H1 (cell line): ENCODE data around the gene EXD1. TPM values are rescaled to one million over a fixed set of nuclear protein-coding genes. Genes with fewer than 3 reads are reported as not detected.

Experiments used
- CTCF ChIA-PET: fragments of 300-600 bp; sonication (Branson Sonifier 250); formaldehyde crosslinking; loops from one replicate; lab custom pipeline; 2021; ENCODE audit not compliant: partially characterized antibody; lab: Charles Lee
- POLR2A ChIA-PET: fragments of 300-600 bp; sonication (Branson Sonifier 250); formaldehyde crosslinking; loops from one replicate; lab custom pipeline; 2021; ENCODE audit warnings: inconsistent platforms; ENCODE audit not compliant: partially characterized antibody; lab: Charles Lee
- DNase-seq, 2 experiments: peaks; one replicate each; pipeline versions ENCODE4 v3.0.0 to v3.0.0-alpha.2; 2010 to 2022; ENCODE audit warnings: low spot score in 2 of 2, low read depth in 1 of 2, mixed read lengths in 1 of 2
- FAIRE-seq: peaks from 2 replicates; lab custom pipeline; 2011; peaks lifted over from hg19 to GRCh38; lab: Jason Lieb, UNC
- H2AFZ ChIP-seq: 2 replicates; pipeline ENCODE4 v1.8.1; 2012; ENCODE audit warnings: low read length, inconsistent platforms
- H2AK5ac ChIP-seq: 2 replicates; pipeline ENCODE4 v1.6.1; 2013; ENCODE audit warnings: low read depth, low read length
- H2BK120ac ChIP-seq: replicated peaks from 2 replicates; pipeline ENCODE3; 2013; ENCODE audit warnings: low read depth, low read length, inconsistent platforms
- H2BK12ac ChIP-seq: 2 replicates; pipeline ENCODE4 v1.6.1; 2013; ENCODE audit warnings: low read depth, low read length
- H2BK15ac ChIP-seq: 2 replicates; pipeline ENCODE4 v1.6.1; 2013; ENCODE audit warnings: low read length
- H2BK20ac ChIP-seq: 2 replicates; pipeline ENCODE4 v1.6.1; 2013; ENCODE audit warnings: low read length
- H2BK5ac ChIP-seq: 2 replicates; pipeline ENCODE4 v1.6.1; 2013; ENCODE audit warnings: low read depth, low read length
- H3K14ac ChIP-seq: 2 replicates; pipeline ENCODE4 v1.6.1; 2013; ENCODE audit warnings: inconsistent platforms; ENCODE audit not compliant: insufficient read length
- H3K18ac ChIP-seq: 2 replicates; pipeline ENCODE4 v1.6.1; 2013; ENCODE audit warnings: low read length; ENCODE audit errors: extremely low read depth
- H3K23ac ChIP-seq: 2 replicates; pipeline ENCODE4 v1.6.1; 2013; ENCODE audit warnings: inconsistent platforms; ENCODE audit not compliant: insufficient read length
- H3K23me2 ChIP-seq: 2 replicates; pipeline ENCODE4 v1.6.1; 2013; ENCODE audit warnings: low read depth, low read length
- H3K27ac ChIP-seq: 2 replicates; pipeline ENCODE4 v1.6.1; 2011; ENCODE audit warnings: low read depth, low read length, inconsistent platforms
- H3K27me3 ChIP-seq, 4 experiments: replicated peaks in 1 of 4; 1 replicate in 1 of 4; 2 replicates in 3 of 4; pipeline versions ENCODE4 v1.6.1 to v1.8.1; 2011 to 2013; ENCODE audit warnings: low read length in 3 of 4, mild to moderate bottlenecking in 3 of 4, inconsistent platforms in 2 of 4, mixed read lengths in 2 of 4, moderate library complexity in 1 of 4; ENCODE audit not compliant: control insufficient read depth in 3 of 4, insufficient read depth in 3 of 4; ENCODE audit errors: extremely low read depth in 1 of 4
- H3K36me3 ChIP-seq, 4 experiments: 2 replicates each; pipeline versions ENCODE4 v1.6.1 to v1.8.1; 2011 to 2013; ENCODE audit warnings: mild to moderate bottlenecking in 4 of 4, low read length in 3 of 4, moderate library complexity in 2 of 4, control low read depth in 1 of 4, inconsistent platforms in 1 of 4; ENCODE audit not compliant: insufficient read depth in 4 of 4, control insufficient read depth in 2 of 4
- H3K4ac ChIP-seq: replicated peaks from 2 replicates; pipeline ENCODE3; 2013; ENCODE audit warnings: low read length, low read depth, mixed read lengths, inconsistent platforms; ENCODE audit not compliant: insufficient read length
- H3K4me1 ChIP-seq, 4 experiments: replicated peaks in 1 of 4; 1 replicate in 1 of 4; 2 replicates in 3 of 4; pipeline versions ENCODE4 v1.6.1 to v1.8.1; 2011 to 2013; ENCODE audit warnings: low read length in 3 of 4, inconsistent platforms in 2 of 4, mixed read lengths in 1 of 4; ENCODE audit not compliant: insufficient read depth in 4 of 4, control insufficient read depth in 3 of 4
- H3K4me2 ChIP-seq, 2 experiments: 2 replicates each; pipeline versions ENCODE4 v1.6.1 to v1.8.1; 2011 to 2013; ENCODE audit warnings: low read depth in 2 of 2, low read length in 2 of 2, control low read depth in 1 of 2, inconsistent platforms in 1 of 2, mild to moderate bottlenecking in 1 of 2; ENCODE audit not compliant: insufficient read depth in 1 of 2
- H3K4me3 ChIP-seq, 4 experiments: fragments of 200-600, 300-600 bp in 1 of 4; sonication (generic), shearing (Covaris generic), sonication (Bioruptor Twin) in 1 of 4; 2 replicates each; pipeline versions ENCODE4 v1.5.1 to v1.8.1; 2011 to 2016; ENCODE audit warnings: low read length in 4 of 4, low read depth in 3 of 4, control low read depth in 2 of 4, inconsistent platforms in 2 of 4, mild to moderate bottlenecking in 2 of 4, mixed read lengths in 1 of 4, moderate library complexity in 1 of 4; ENCODE audit not compliant: insufficient read depth in 2 of 4; ENCODE audit errors: extremely low read depth in 1 of 4
- H3K56ac ChIP-seq: replicated peaks from 2 replicates; pipeline ENCODE3; 2013; ENCODE audit warnings: low read depth, mild to moderate bottlenecking, mixed read lengths, low read length, inconsistent platforms; ENCODE audit not compliant: insufficient read length
- H3K79me1 ChIP-seq: 2 replicates; pipeline ENCODE4 v1.6.1; 2013; ENCODE audit warnings: low read depth, low read length, control low read depth
- H3K79me2 ChIP-seq, 2 experiments: 2 replicates each; pipeline versions ENCODE4 v1.6.1 to v1.8.1; 2012 to 2013; ENCODE audit warnings: low read length in 2 of 2, mild to moderate bottlenecking in 2 of 2, inconsistent platforms in 1 of 2; ENCODE audit not compliant: insufficient read depth in 2 of 2, control insufficient read depth in 1 of 2
- H3K9ac ChIP-seq, 4 experiments: replicated peaks in 1 of 4; 1 replicate in 1 of 4; 2 replicates in 3 of 4; pipeline versions ENCODE4 v1.6.1 to v1.8.1; 2011 to 2013; ENCODE audit warnings: low read depth in 3 of 4, low read length in 3 of 4, control low read depth in 2 of 4, mild to moderate bottlenecking in 2 of 4, moderate library complexity in 2 of 4, inconsistent platforms in 1 of 4; ENCODE audit errors: extremely low read depth in 1 of 4
- H3K9me3 ChIP-seq, 2 experiments: 2 replicates each; pipeline versions ENCODE4 v1.6.1 to v1.8.1; 2012 to 2013; ENCODE audit warnings: mild to moderate bottlenecking in 2 of 2, moderate library complexity in 2 of 2, control low read depth in 1 of 2, inconsistent platforms in 1 of 2, low read depth in 1 of 2, low read length in 1 of 2, mixed read lengths in 1 of 2; ENCODE audit not compliant: insufficient read depth in 2 of 2
- H4K20me1 ChIP-seq, 2 experiments: replicated peaks in 1 of 2; 2 replicates each; pipeline versions ENCODE3 to v1.8.1; 2011 to 2013; ENCODE audit warnings: inconsistent platforms in 2 of 2, low read length in 2 of 2, mild to moderate bottlenecking in 1 of 2; ENCODE audit not compliant: insufficient read depth in 2 of 2, control insufficient read depth in 1 of 2
- H4K5ac ChIP-seq: 2 replicates; pipeline ENCODE4 v1.6.1; 2013; ENCODE audit warnings: low read length, low read depth, mixed read lengths, inconsistent platforms; ENCODE audit not compliant: insufficient read length
- H4K8ac ChIP-seq: 2 replicates; pipeline ENCODE4 v1.8.0; 2013; ENCODE audit warnings: mild to moderate bottlenecking, moderate library complexity, low read length, inconsistent platforms; ENCODE audit not compliant: insufficient read depth; ENCODE audit errors: extremely low read depth
- H4K91ac ChIP-seq: replicated peaks from 2 replicates; pipeline ENCODE3; 2013; ENCODE audit warnings: low read length, mixed read lengths, inconsistent platforms; ENCODE audit not compliant: insufficient read length
- CHD1 ChIP-seq: IDR thresholded peaks from 2 replicates; pipeline ENCODE4 v1.6.1; 2012; ENCODE audit warnings: low read depth, low read length, improper control_type of control experiment
- CHD2 ChIP-seq: IDR thresholded peaks from 2 replicates; pipeline ENCODE4 v1.6.1; 2012; ENCODE audit warnings: low read length, improper control_type of control experiment
- GTF2F1 ChIP-seq: IDR thresholded peaks from 2 replicates; pipeline ENCODE4 v1.6.1; 2012; ENCODE audit warnings: low read depth, low read length, improper control_type of control experiment, borderline replicate concordance
- HDAC2 ChIP-seq, 2 experiments: fragments of 300-600 bp in 1 of 2; sonication (generic) in 1 of 2; IDR thresholded peaks; 2 replicates each; pipeline ENCODE4 v1.6.1; 2011 to 2012; ENCODE audit warnings: low read depth in 2 of 2, low read length in 2 of 2, mild to moderate bottlenecking in 2 of 2, moderate library complexity in 2 of 2, borderline replicate concordance in 1 of 2, inconsistent platforms in 1 of 2
- NANOG ChIP-seq: IDR thresholded peaks from 2 replicates; pipeline ENCODE4 v1.6.1; 2011; ENCODE audit warnings: low read length, low read depth, mild to moderate bottlenecking, inconsistent platforms; ENCODE audit not compliant: insufficient read depth, poor library complexity, severe bottlenecking
- NRF1 ChIP-seq: IDR thresholded peaks from 2 replicates; pipeline ENCODE4 v1.6.1; 2011; ENCODE audit warnings: mild to moderate bottlenecking, low read depth, low read length, improper control_type of control experiment
- RFX5 ChIP-seq: IDR thresholded peaks from 2 replicates; pipeline ENCODE4 v1.6.1; 2011; ENCODE audit warnings: low read depth, low read length, improper control_type of control experiment, borderline replicate concordance
- TEAD4 ChIP-seq: IDR thresholded peaks from 2 replicates; pipeline ENCODE4 v1.6.1; 2012; ENCODE audit warnings: low read depth, low read length, inconsistent platforms, mixed read lengths
- WGBS, 2 experiments: shearing (Covaris generic) in 1 of 2; methylation state at CpG; one replicate each; pipeline versions ENCODE4 v1.1.6 to v1.1.7; 2013 to 2015; ENCODE audit warnings: low lambda C conversion rate in 2 of 2, mixed read lengths in 2 of 2, inconsistent platforms in 1 of 2, low coverage in 1 of 2, missing lambda C conversion rate in 1 of 2; ENCODE audit not compliant: insufficient replicate concordance in 2 of 2, insufficient coverage in 1 of 2, insufficient read length in 1 of 2; ENCODE audit errors: extremely low coverage in 1 of 2, missing lambda C conversion rate in 1 of 2; 5-methylcytosine and 5-hydroxymethylcytosine counted together
- long read RNA-seq, 2 experiments: library from RNA in 1 of 2; library from capped mRNA in 1 of 2; stranded (forward); transcript quantifications; one replicate each; pipeline ENCODE4 v2.0.0, GENCODE V29; 2021; ENCODE audit warnings: inconsistent platforms in 1 of 2
- polyA minus RNA-seq, 3 experiments: library from RNA; depleted of rRNA, polyadenylated mRNA; stranded (reverse); fragments of >200 nt; gene quantifications; 1 replicate in 2 of 3; 2 replicates in 1 of 3; pipeline ENCODE4 v1.2.3, GENCODE V29; 2011
- polyA plus RNA-seq, 7 experiments: library from polyadenylated mRNA; depleted of rRNA in 3 of 7; stranded (reverse) in 5 of 7; unstranded in 2 of 7; fragments of >200 nt in 5 of 7; fragments of 200-250 nt in 2 of 7; gene quantifications; 1 replicate in 5 of 7; 2 replicates in 1 of 7; 4 replicates in 1 of 7; pipeline versions ENCODE4 v1.2.1 to v1.2.3, GENCODE V29; 2011 to 2013; ENCODE audit warnings: missing spikeins in 2 of 7, mixed read lengths in 2 of 7
- total RNA-seq: library from RNA; stranded (reverse); fragmentation: NEBNext Ultra II Directional; extraction: Animal tissue kit (Norgen Biotek cat#: 25700); gene quantifications from 2 replicates; pipeline ENCODE4 v1.2.1, GENCODE V29; 2021

Gene EXD1
- total RNA-seq (0.54 TPM in 1 of 2 replicates, not detected in the other), polyA plus RNA-seq (2011; rRNA removed) (0.06 and 0.08 TPM in 2 replicates), polyA minus RNA-seq (2011; rRNA and poly(A)+ RNA removed) (0.15 TPM in 1 of 2 replicates, not detected in the other)
- polyA plus RNA-seq (2011; cell fraction: cytosol; rRNA removed): 0.36 TPM
- not detected for polyA plus RNA-seq (2011; cell fraction: nucleus; rRNA removed)
- polyA plus RNA-seq (2012, experiment 1 of 2): 0.19 to 0.23 TPM in 2 of 4 replicates, not detected in the others
- polyA plus RNA-seq (2012, experiment 2 of 2): not detected
- 0.10 TPM for polyA plus RNA-seq (2013, experiment 1 of 2)
- 0.13 TPM for polyA plus RNA-seq (2013, experiment 2 of 2)
- 1.3 TPM for polyA minus RNA-seq (2011; cell fraction: cytosol; rRNA and poly(A)+ RNA removed)
- polyA minus RNA-seq (2011; cell fraction: nucleus; rRNA and poly(A)+ RNA removed): 0.70 TPM
- long read RNA-seq, experiment 1: 0 reads
- long read RNA-seq, experiment 2: 0 reads

- no peak within 1 kb of the TSS for H3K14ac ChIP-seq
- no peaks in the 10 kb centered on the region for H3K9me3 ChIP-seq
- H2BK5ac ChIP-seq: peak within 1 kb of the TSS; percentile 96
- H2AK5ac ChIP-seq: no peak within 1 kb of the TSS
- no peak within 1 kb of the TSS for H2BK15ac ChIP-seq
- peak within 1 kb of the TSS; percentile 91 for H2BK120ac ChIP-seq
- H3K18ac ChIP-seq: peak within 1 kb of the TSS; percentile 97
- peak within 1 kb of the TSS; percentile 72 to 96 (median 86) for H3K4me3 ChIP-seq
- H3K23me2 ChIP-seq: peaks cover 6% of the 10 kb centered on the region
- H4K8ac ChIP-seq: peak within 1 kb of the TSS; percentile 86
- H3K4me2 ChIP-seq: peak within 1 kb of the TSS; percentile 50 to 92
- H3K56ac ChIP-seq: peak within 1 kb of the TSS; percentile 17
- peaks cover 0 to 5% (median 4%) of the 10 kb centered on the region in 4 experiments; a peak in 2 of 7 replicates for H3K27me3 ChIP-seq
- H4K91ac ChIP-seq: peak within 1 kb of the TSS; percentile 77
- WGBS, 2 experiments: 1% methylated on average over 68 of the region's 72 CpGs; no CpG with 5 or more reads in 1 of the 2 experiments
- H3K27ac ChIP-seq: peak within 1 kb of the TSS; percentile 83; the same call in 1 of the 2 replicates
- no peak within 1 kb of the TSS for H3K4ac ChIP-seq
- DNase-seq (peak; percentile 95 to 99), FAIRE-seq (no peak)
- no peaks in the 10 kb centered on the region for H3K36me3 ChIP-seq
- peaks cover 0 to 4% of the 10 kb centered on the region in 2 experiments for H4K20me1 ChIP-seq
- peaks cover 0 to 26% of the 10 kb centered on the region in 2 experiments; a peak in 2 of 4 replicates for H3K79me2 ChIP-seq
- H3K79me1 ChIP-seq: peaks cover 2% of the 10 kb centered on the region; the same call in 1 of the 2 replicates
- peak within 1 kb of the TSS; percentile 100 for H2AFZ ChIP-seq
- H2BK12ac ChIP-seq: peak within 1 kb of the TSS; percentile 99
- H3K23ac ChIP-seq: no peak within 1 kb of the TSS
- H3K9ac ChIP-seq: peak within 1 kb of the TSS in 3 of 4 experiments; percentile 72 to 79 (median 76); a peak in 6 of 7 replicates
- POLR2A ChIA-PET: interaction anchor here (0.8 to 2.9 kb wide), 8 partner anchors 11 to 278 kb away, joined by 3 to 13 read pairs (median 8); partner anchors contain the start of genes CHAC1, INO80, NUSAP1 and OIP5
- peak within 1 kb of the TSS; percentile 74 for H4K5ac ChIP-seq
- H3K4me1 ChIP-seq: no peaks in the 10 kb centered on the region; a peak in 2 of 7 replicates
- peak within 1 kb of the TSS; percentile 100 for H2BK20ac ChIP-seq
- CTCF ChIA-PET: interaction anchor here (0.8 to 3.2 kb wide), 17 partner anchors 10 to 336 kb away, joined by 3 to 23 read pairs (median 4); partner anchors contain the start of gene VPS18
- TF ChIP-seq NANOG (no peak), GTF2F1 (0 out of 2 replicates have a peak, but pooled peaks have one; percentile 12), RFX5 (no peak), NRF1 (no peak), CHD1 (no peak), CHD2 (peak; percentile 25; the same call in 1 of the 2 replicates), HDAC2 (IDR thresholded peaks at IDR 0.05; ENCODE audit: borderline replicate concordance in 1 of 2, low read depth in 2 of 2, low read length in 2 of 2) (no peak; a peak in 1 of 4 replicates), TEAD4 (0 out of 2 replicates have a peak, but pooled peaks have one; percentile 1)
Measured at GRCh38 chr15:41230650-41231421, at the start of gene EXD1, which contains the start of gene CHP1. Gene EXD1, minus strand, starts transcription at chr15:41230757. Its CDS starts 4,182 bp downstream, at chr15:41226575. Gene CHP1, plus strand, starts transcription at chr15:41231268. Its CDS starts 115 bp downstream, at chr15:41231383.
